Amygdala (tissue), 56 donors: Measurements from ENCODE around the gene ACKR3.

Experiments used
- DNase-seq, 56 donors: peaks; one replicate each; lab custom pipeline; 2025; lab: John Stamatoyannopoulos, UW

ACKR3 gene

DNA sequence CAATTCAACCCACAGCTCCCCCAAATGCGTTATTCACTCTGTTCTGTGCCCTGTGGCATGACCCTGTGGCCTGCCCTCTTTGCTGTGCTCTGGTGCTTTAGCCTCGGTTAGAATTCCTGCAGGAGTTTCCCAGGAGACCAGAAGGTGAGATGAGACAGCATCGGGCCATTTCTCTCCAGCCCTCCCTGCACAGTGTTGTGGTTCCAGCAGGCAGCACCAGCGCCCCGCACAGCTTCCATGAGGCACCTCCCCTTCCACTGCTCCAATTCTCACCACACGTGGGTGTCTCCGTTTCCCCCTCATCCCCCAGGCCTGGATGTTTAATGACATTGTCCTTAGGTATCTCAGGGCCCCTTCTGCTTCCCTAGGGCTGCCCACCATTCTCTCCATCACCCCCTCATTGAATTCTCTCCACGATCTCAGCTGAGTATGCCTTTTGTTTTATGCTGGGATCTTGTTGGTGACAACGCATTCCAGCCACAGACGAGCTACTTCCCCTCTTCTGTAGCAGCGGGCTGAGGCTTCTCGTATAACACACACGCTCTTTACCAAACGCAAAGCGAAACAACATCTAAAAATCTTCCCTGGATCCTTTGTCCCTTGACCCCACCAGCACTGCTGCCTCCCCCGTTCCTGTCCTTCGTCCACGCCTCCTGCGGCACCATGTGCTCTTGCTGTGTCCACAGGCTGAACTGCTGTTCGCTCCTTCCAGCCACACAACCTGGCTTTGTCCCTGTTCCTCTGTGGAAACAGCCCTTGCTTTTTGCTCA lies 35.1 kb downstream of the ACKR3 start:
- no peak for DNase-seq

DNA sequence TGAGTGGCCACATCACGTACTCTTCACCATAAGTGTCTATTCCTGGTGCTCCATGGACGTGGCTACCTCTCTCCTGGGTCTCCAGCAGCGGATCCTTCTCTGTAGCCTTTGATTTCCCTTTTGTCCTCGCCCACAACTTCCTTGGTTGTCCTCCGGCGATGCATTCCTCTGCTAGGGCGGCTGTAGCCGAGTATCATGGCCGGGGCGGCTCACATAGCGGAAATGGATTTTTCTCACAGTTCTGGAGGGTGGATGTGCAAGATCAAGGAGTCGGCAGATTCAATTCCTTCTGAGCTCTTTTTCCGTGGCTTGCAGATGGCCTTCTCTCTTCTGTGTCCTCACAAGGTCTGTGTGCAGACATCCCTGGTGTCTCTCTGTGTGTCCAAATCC lies 35.7 kb downstream of the ACKR3 start:
- no peak for DNase-seq

DNA sequence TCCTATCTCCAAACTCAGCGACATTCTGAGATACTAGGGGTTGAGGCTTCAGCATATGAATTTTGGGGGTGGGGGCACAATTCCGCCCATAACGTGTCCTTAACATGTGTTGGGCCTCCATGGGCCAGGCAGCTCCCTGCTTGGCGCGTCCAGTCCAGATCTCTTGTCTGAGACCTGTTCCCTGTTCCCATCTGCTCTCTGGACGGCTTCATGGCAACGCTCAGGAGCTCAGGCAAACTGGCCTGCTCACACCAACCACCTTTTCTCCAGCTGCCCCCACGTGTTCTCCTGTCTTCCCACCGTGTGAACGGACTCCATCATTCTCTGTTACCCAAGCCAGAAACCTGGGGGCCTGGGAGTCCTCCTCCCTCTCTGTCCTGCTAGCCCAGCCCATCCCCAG lies 36.4 kb downstream of the ACKR3 start:
- no peak for DNase-seq

DNA sequence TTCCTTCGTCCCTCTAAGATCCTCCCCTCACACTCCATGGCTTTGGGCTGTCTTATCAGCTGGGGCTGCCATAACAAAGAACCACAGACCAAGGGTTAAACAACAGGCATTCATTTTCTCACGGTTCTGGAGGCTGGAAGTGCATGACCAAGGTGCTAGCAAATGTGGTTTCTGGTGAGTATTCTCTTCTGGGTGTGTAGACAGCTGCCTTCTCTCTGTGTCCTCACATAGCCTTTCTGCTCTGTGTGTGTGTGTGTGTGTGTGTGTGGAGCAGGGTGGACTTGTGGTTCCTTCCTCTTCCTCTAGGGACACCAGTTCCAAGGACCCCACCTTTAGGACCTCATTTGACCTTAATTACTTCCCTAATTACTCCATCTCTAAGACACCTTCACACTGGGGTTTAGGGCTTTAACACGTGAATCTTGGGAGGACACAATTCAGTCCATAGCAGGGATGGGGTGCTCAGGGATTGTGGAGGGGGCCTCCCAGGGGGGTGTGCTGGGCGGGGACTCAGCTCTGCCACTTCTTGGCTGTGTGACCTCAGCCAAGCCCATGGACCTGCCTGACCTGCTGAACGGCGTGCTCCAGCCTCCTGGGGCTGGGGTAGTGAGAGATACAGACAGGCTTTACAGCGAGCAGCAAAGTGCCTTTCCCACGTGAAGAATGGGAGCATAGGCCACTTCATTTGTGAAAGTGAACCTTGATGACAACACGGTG lies 38.0 kb downstream of the ACKR3 start:
- no peak for DNase-seq

DNA sequence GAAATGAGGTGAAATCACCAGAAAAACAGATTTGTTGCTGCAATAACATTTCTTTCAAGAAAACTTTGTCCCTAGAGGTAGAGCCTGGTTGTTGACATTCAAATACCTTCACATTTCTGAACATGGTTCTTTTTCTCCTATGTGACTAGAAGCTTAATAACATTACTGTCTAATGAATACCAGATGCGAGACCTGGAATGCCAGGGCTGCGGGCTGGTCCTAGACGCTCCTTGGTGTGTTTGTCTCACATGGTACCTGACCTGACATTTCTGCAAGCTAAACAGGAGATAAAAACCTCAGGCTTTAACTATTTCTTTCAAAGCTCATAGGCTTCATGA lies 38.5 kb downstream of the ACKR3 start:
- DNase-seq, result no peak

DNA sequence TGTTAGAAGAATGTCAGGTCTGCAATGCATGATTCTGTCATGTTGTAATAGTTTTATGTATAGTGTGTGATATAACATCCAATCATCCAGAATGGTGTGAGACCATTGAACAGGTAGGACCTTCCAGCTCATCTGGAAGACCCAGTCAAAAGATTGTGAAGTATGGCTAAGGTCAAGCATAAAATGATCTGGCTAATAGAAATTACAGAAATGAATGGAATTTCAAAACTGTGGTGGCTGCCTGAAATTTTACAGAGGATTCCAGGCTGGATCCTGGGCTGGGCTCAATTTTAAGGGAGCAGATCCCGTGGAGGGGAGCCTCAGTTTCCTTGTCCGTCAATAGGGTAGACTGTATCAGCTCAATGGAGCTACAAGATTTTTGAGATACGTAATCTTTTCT lies 39.1 kb downstream of the ACKR3 start:
- no peak for DNase-seq

DNA sequence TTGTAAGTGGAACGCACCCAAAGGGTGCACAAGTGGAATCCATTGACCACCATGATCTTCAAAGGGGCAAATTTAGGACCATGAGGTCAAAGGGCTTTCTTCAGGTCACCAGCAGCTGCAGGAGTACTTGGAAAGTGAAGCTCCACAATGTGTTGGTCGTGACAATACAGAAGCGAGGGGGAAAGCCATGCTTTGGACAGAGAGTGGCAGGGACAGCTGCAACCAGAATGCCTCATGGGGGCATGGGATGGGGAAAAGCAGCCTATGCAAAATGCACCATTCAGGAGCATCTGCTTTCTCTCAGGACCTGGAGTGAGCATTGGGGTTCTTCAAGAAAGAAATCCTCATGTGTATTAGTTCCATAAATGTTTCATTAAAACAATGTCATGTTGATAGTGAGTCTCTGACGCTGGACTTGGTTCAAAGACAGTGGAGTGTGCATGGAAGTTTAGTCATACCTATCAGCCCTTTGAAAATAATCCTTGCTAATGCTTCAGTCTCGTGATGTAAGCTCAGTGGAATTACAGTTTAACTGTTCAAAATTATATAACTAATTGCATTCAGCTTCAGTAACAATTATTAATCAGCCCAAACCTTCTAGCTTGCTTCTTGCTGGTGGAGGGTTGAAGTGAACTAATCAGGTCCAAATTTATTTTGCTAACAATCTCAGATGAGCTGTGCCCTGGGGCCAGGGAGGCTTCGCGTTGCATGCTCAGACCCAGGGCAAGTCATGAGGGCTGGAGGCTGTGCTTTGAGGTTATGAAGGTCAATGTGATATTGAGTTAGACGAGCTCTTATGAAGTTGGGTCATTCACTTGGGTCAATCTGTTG lies 41.6 kb downstream of the ACKR3 start:
- no peak for DNase-seq

DNA sequence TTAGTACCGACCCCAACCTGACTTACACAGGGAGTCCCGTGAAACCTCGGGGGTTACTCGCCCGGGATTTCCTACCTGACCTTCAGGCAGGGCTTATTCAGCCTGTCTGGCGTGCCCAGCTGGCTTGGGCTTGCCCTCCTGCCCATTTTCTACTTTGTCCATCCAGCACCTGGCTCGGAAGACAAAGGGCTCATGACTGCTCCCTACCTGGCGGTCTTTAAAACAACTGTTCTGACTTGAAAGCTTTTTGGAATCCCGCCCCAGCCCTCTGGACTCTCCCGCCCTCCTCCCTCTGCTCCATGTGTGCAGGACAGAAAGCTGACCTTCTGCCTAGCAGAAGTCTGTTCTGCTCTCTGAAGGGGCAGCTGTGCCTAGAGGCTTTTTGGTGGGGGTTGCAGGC lies 43.1 kb downstream of the ACKR3 start:
- DNase-seq, result no peak

DNA sequence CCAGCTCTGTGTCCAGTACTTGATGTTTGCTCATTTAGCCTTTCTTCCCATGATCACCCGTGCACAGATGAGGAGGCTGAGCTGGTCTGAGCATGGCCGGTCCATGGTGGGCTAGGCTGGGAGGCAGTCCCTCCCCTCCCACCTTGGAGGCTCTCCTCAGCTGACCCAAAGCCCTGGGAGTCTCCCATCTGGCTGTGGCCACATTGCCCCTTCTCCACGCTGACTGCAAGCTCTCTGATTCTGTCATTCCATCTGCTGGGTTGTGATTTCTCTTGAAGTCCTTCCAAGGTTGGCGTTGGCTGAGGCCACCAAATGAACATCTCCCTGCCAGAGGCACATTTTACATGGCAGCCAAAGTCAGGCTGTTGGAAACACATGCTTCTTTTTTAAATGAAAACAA lies 44.0 kb downstream of the ACKR3 start:
- DNase-seq, result no peak

DNA sequence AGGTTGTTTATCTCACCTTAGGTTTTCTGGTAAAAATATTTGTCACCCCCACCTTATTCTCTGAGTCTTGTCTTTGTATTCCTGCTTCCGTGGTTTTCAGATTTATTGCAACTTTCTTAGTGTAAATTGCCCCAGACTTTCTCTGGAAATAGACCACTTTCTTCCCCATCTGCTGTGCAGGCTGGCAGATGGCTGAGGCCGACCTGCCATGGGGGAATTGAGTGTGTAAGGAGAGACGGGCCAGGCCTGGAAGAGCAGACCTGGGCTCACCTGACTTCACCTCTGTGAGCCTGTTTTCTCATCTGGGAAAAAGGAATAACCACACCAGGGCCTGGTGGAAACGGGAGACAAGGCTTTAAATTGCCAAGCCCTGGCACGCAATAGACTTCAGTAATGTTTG lies 44.9 kb downstream of the ACKR3 start:
- DNase-seq, result no peak

DNA sequence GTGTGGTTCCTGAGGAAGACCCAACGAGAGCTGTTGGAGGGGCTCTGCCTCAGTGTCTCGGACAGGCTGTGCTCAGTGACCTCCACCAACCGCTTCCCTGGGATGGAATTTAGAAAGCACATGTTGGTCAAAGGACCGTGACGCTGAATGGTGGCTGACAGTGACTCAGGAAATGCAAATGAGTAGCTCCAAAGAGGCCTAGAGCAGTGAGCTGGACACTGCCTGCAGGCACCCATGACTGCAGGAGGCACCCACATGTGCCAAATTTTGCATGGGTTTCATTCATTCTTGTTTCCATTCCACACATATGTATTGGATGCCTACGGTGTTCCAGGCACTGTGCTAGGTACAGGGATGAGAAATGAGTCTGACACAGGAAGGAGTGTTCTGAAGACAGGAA lies 46.4 kb downstream of the ACKR3 start:
- DNase-seq, result no peak

DNA sequence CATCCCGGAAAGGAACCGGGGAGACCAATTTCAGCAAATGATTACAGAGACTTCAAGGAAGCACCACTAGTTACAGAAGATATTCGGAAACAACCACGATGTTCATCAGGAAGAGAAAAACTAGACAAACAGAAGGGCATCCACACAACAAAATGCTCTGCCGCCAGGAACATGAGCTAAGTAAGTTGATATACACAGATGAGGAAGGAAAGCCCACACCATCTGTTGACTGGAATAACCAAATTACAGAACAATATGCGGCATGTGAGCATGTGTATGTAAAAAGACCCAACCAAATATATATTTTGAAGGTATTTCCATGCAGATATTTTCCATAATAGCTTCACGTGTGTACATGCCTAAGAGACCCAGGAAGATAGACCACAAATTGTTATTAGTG lies 47.0 kb downstream of the ACKR3 start:
- DNase-seq, result no peak

DNA sequence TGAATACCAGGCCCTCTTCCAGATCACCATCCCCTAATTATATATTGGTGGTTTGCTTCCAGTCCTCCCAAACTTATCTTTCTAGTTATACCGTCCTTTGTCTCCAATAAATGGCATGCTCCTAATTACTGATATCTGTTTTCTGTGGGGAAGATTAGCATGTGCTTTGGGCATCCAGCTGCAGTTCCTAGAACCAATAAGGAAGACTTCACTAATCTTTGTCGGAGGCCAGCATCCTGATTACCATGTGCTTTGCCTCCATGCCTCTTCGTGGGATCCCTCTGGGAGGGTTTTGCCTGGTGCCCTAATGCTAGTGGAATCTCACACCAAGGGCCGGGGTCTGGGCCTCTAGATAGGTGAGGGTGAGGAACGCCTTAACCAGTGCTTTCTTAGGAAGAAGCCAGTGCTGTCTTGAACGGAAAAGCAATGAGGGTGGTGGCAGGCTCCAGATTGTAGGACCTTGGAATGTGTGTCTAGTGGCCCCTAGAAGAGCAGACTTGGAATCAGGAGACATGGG lies 47.7 kb downstream of the ACKR3 start:
- no peak for DNase-seq

DNA sequence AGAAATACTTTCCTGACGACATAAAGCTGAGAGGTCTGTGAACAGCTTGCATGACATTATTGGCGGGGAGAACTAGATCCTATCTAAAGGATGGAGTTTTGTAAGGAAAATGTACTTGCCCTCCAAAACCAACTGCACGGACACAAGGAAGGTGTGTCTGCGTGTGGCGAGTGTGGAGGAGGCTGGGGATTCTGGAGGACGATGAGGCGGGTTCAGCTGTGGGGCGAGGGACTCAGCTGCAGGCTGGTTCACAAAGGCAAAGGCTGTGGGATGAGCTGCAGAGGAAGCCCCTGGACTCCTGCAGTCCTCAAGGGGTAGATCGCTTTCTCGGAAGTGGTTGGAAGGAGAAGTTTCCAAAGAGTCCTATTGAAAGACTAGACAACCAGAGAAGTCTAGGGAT lies 48.2 kb downstream of the ACKR3 start:
- DNase-seq, result no peak

DNA sequence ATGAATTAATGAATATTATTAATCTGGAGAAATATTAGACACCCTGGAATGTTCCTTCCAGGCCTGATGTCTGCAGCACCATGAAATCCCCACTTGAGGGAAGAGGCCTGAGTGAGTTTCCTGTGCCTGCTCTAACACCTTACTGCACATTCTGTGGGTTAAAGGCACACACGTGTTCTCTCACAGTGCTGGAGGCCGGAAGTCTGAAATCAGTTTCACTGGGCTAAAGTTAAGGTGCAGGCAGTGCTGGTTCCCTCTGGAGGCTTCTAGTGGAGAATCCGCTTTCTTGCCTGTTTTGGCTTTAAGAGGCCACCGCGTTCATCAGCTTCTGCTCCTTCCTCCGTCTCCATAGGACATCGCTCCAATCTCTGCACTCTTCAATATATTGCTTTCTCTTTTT lies 48.7 kb downstream of the ACKR3 start:
- DNase-seq, result no peak

DNA sequence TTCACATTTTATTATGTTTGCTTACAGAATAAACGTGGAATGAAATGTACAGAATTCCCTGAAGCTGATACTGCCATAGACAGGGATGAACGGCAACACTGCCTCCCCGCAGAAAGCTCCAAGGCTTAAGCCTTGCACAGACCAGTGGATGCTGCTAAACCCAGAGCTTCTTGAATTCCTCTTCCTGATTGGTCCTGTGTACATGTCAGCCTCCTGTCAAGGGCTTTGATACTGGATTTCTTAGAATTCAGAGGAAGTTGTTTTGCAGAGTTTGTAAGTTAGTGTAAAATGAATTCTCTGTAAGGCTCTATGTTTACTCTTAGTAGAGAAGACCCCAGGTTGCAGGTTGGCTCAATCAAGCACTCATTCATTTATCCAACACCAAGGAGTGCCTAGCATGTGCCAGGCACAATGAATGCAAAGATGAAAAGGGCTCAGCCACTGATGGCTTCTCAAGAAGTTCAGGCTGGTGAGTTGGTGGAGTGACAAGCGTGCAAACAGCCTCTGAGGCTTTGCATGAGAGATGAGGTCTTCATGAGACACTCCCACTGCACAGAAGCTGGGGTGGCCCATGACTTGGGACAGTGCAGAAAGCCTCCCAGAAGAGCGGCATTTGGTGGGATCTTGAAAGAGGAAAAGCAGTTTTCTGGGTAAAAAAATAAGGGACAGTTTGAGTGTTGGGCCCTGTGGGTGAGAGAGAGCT lies 50.4 kb downstream of the ACKR3 start:
- DNase-seq, result no peak

DNA sequence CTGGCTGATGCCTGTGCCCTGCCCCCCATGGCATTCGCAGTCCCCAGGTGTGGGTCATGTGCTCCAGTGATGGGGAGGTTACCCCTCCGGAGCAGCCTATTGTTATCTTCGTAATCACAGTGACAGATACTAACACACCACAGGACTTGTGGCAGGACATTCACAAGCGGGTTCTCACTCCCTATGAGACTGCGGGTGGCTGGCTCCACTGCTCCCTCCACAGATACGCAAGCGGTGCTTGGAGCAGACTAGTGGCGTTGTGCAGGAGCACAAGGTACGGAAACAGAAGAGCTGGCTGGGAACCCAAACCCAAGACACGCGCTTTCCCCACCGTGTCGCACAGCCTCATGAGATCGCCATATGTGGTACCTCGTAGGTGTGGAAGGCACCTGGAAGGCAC lies 52.2 kb downstream of the ACKR3 start:
- no peak for DNase-seq

DNA sequence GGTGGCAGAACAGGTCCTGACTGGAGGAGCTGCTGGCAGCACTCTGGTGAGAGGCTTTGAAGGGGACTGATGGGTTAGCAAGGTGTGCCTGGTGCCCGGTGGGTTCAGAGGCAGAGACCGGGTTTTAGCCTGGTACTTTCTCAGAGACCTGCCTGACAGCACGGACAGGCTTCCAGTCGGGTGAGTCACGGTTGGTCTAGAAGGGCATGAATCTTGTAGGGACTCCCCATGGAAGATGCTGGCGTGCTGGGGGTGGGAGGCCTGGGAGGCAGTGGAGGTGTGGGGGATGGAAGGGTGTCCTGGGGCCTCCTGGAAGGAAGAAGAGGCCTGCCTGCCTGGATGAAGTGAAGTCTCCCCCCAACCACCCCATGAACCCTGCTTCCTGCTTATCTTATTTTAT lies 52.6 kb downstream of the ACKR3 start:
- DNase-seq, result no peak

DNA sequence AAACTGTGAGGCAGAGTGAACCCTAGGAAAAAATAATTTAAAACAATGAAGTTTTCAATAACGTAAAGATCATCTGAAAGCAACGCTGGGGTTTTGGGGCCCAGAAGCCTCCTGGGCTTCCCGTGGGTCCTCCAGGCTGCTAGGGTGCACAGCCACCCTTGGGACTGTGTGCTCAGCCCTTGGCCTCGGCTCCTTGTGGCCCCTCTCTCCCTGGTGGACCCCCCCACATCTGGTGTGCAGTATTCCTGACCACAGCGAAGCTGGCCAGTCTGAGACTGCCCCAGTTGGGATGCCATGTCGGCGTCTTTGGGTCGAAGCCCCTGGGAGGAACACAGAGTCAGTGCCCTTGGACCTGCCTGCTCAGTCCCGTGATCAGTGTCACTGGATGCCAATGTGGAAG lies 53.0 kb downstream of the ACKR3 start:
- no peak for DNase-seq

DNA sequence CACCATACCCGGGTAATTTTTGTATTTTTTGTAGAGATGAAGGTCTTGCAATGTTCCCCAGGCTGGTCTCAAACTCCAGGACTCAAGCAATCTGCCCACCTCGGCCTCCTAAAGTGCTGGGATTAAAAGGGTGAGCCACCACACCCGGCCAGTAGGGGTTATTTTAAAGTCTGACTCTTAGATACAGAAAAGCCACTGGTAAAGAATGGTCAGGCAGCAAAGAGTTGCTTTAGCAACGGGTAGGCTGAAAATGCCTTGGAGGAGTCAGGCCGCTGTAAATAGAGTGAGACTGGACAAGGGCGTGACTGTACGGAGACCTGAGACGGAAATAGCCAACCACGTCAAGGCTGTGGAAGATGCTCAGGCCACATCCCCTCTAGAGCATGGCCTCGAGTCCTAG lies 54.2 kb downstream of the ACKR3 start:
- DNase-seq, result no peak

DNA sequence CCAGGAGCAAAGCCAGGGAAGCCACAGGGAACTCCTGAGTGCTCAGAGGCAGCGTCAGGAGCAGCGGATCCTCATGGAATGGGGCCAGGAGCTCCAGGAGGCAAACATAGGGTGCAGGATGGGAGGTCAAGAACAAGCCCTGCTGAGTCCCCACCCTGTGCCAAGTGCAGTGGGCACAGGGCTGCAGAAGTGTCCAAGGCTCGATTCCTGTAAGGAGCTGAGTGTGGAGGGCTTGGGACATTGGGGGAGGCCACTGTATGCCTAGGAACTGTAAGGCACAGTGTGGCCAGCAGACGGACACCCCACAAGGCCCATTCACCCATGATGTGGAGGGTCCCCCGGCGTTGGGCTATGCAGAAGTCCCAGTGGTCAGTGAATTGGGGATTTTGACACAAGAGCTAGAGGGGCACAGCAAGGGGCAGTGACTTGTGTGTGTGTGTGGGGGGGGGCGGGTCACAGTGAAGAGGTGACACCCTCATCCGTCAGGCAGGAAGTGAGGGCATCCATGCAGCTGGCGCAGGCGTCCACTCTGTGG lies 55.6 kb downstream of the ACKR3 start:
- no peak for DNase-seq
